ENCODE results near the gene RBMS1. TPM values are rescaled to one million over a fixed set of nuclear protein-coding genes. Genes with fewer than 3 reads are reported as not detected.

Gene RBMS1
- total RNA-seq, 1 donor from 2014 or later, result 28.4 TPM

GRCh38 chr2:160363961-160364360, 129.6 kb downstream of the RBMS1 start:
- TF ChIP-seq CTCF (conservative IDR thresholded peaks at IDR 0.05), result no peak
- Mint-ChIP-seq H3K27me3 (ENCODE audit: low read depth) (no peaks in the 10 kb centered on the region), H3K9me3 (no peaks in the 10 kb centered on the region), H3K36me3 (ENCODE audit: low read depth) (peaks cover 5% of the 10 kb centered on the region), H3K27ac (ENCODE audit: unreplicated experiment) (no peak overlapping the region), H3K4me1 (peaks cover 8% of the 10 kb centered on the region), H3K4me3 (no peak overlapping the region)
- DNase-seq (ENCODE audit: low read depth, low spot score), result no peak

GRCh38 chr2:160363055-160363454, 130.6 kb downstream of the RBMS1 start:
- Mint-ChIP-seq H3K27me3 (ENCODE audit: low read depth) (no peaks in the 10 kb centered on the region), H3K27ac (ENCODE audit: unreplicated experiment) (no peak overlapping the region), H3K9me3 (no peaks in the 10 kb centered on the region), H3K36me3 (ENCODE audit: low read depth) (peaks cover 5% of the 10 kb centered on the region), H3K4me1 (peaks cover 5% of the 10 kb centered on the region), H3K4me3 (no peak overlapping the region)
- no peak for DNase-seq (ENCODE audit: low read depth, low spot score)
- no peak for TF ChIP-seq CTCF (conservative IDR thresholded peaks at IDR 0.05)

- no peak for DNase-seq (ENCODE audit: low read depth, low spot score)
- peaks cover 5% of the 10 kb centered on the region for H3K36me3 Mint-ChIP-seq (ENCODE audit: low read depth)
- no peak overlapping the region for H3K4me3 Mint-ChIP-seq
- TF ChIP-seq CTCF (conservative IDR thresholded peaks at IDR 0.05), result no peak
- H3K27ac Mint-ChIP-seq (ENCODE audit: unreplicated experiment), result no peak overlapping the region
- H3K4me1 Mint-ChIP-seq, result no peaks in the 10 kb centered on the region
- H3K27me3 Mint-ChIP-seq (ENCODE audit: low read depth), result no peaks in the 10 kb centered on the region
- H3K9me3 Mint-ChIP-seq, result no peaks in the 10 kb centered on the region
Measured at GRCh38 chr2:160362541-160362940, 131.1 kb downstream of the RBMS1 start.

GRCh38 chr2:160362018-160362417, 131.6 kb downstream of the RBMS1 start:
- H3K27me3 Mint-ChIP-seq (ENCODE audit: low read depth), result no peaks in the 10 kb centered on the region
- no peaks in the 10 kb centered on the region for H3K9me3 Mint-ChIP-seq
- no peaks in the 10 kb centered on the region for H3K4me1 Mint-ChIP-seq
- H3K36me3 Mint-ChIP-seq (ENCODE audit: low read depth), result peaks cover 5% of the 10 kb centered on the region
- no peak for DNase-seq (ENCODE audit: low read depth, low spot score)
- no peak overlapping the region for H3K27ac Mint-ChIP-seq (ENCODE audit: unreplicated experiment)
- TF ChIP-seq CTCF (conservative IDR thresholded peaks at IDR 0.05), result no peak
- H3K4me3 Mint-ChIP-seq, result no peak overlapping the region

GRCh38 chr2:160360089-160360757, 133.4 kb downstream of the RBMS1 start:
- H3K9me3 Mint-ChIP-seq, result peaks cover 3% of the 10 kb centered on the region
- DNase-seq (ENCODE audit: low read depth, low spot score), result no peak

More at GRCh38 chr2:160360089-160360757, 133.4 kb downstream of the RBMS1 start:
- no peaks in the 10 kb centered on the region for H3K27me3 Mint-ChIP-seq (ENCODE audit: low read depth)
- no peak for TF ChIP-seq CTCF (conservative IDR thresholded peaks at IDR 0.05)
- H3K4me1 Mint-ChIP-seq, result no peaks in the 10 kb centered on the region
- no peak overlapping the region for H3K27ac Mint-ChIP-seq (ENCODE audit: unreplicated experiment)
- no peak overlapping the region for H3K4me3 Mint-ChIP-seq
- peaks cover 5% of the 10 kb centered on the region for H3K36me3 Mint-ChIP-seq (ENCODE audit: low read depth)
